Fibroblast of skin of right quadriceps (primary cell): ENCODE measurements around the gene CCR5.
"Not testable (repeated sequence)": the region's sequence is repeated elsewhere in the genome, so short reads cannot be mapped to it uniquely, and the experiment has no call there.

ENCODE experiments used
- DNase-seq: peaks from one replicate; pipeline ENCODE4 v3.0.0-alpha.2; 2013

The CCR5 gene

GRCh38 chr3:46388847-46389246 lies 18.1 kb downstream of the CCR5 start:
- DNase-seq: not testable (repeated sequence)

GRCh38 chr3:46389306-46389705 lies 18.6 kb downstream of the CCR5 start:
- no peak for DNase-seq

- DNase-seq: not testable (repeated sequence)
Observed at GRCh38 chr3:46391526-46391925, 20.8 kb downstream of the CCR5 start.

GRCh38 chr3:46393011-46393410 lies 22.3 kb downstream of the CCR5 start:
- no peak for DNase-seq

GRCh38 chr3:46393554-46394434 lies 23.0 kb downstream of the CCR5 start:
- no peak for DNase-seq

GRCh38 chr3:46395210-46395661 lies 24.5 kb downstream of the CCR5 start:
- DNase-seq: no peak

- DNase-seq: no peak
Observed at GRCh38 chr3:46395766-46396530, 25.2 kb downstream of the CCR5 start.

GRCh38 chr3:46397111-46397510 lies 26.4 kb downstream of the CCR5 start:
- no peak for DNase-seq

- DNase-seq: no peak
Observed at GRCh38 chr3:46398186-46398955, 27.6 kb downstream of the CCR5 start.

- no peak for DNase-seq
Observed at GRCh38 chr3:46399098-46399497, 28.4 kb downstream of the CCR5 start.

- DNase-seq: no peak
Observed at GRCh38 chr3:46399557-46399956, 28.8 kb downstream of the CCR5 start.

GRCh38 chr3:46400000-46400734 lies 29.4 kb downstream of the CCR5 start:
- peak; percentile 68 for DNase-seq

GRCh38 chr3:46400846-46401245 lies 30.1 kb downstream of the CCR5 start:
- no peak for DNase-seq

- no peak for DNase-seq
Observed at GRCh38 chr3:46401579-46401978, 30.8 kb downstream of the CCR5 start.

GRCh38 chr3:46402902-46403301 lies 32.2 kb downstream of the CCR5 start:
- not testable (repeated sequence) for DNase-seq

- DNase-seq: no peak
Observed at GRCh38 chr3:46405301-46406019, 34.7 kb downstream of the CCR5 start.

GRCh38 chr3:46406443-46406787 lies 35.7 kb downstream of the CCR5 start:
- DNase-seq: no peak

GRCh38 chr3:46406788-46407611 lies 36.3 kb downstream of the CCR5 start, which contains the start of the genes CCR5AS and CCRL2:
Gene CCR5AS (minus strand): TSS chr3:46407066.
Gene CCRL2 (plus strand): TSS chr3:46407259. CDS start chr3:46408080, 821 bp downstream.
- peak; percentile 14 for DNase-seq

- no peak for DNase-seq
Observed at GRCh38 chr3:46407970-46408369, 37.2 kb downstream of the CCR5 start.

GRCh38 chr3:46408853-46409252 lies 38.1 kb downstream of the CCR5 start:
- DNase-seq: no peak
